ENCODE measurements around the gene INAVA.

Gene INAVA

GRCh38 chr1:200869753-200870391, 24.8 kb upstream of the INAVA start:
- no peak for TF ChIP-seq CTCF (IDR thresholded peaks at IDR 0.05; ENCODE audit: low read depth, low read length)
- no peak overlapping the region for H3K4me3 ChIP-seq (ENCODE audit: low read depth, low read length)

- TF ChIP-seq CTCF (IDR thresholded peaks at IDR 0.05; ENCODE audit: low read depth, low read length) = no peak
- no peak within 1 kb of the TSS for H3K4me3 ChIP-seq (ENCODE audit: low read depth, low read length)
These were observed 22.1 kb upstream of the INAVA start, which contains the start of gene GPR25 for GRCh38 chr1:200872446-200873115. Gene GPR25, plus strand, starts transcription at chr1:200872981. Its CDS starts 57 bp downstream, at chr1:200873038.

- no peak overlapping the region for H3K4me3 ChIP-seq (ENCODE audit: low read depth, low read length)
- TF ChIP-seq CTCF (IDR thresholded peaks at IDR 0.05; ENCODE audit: low read depth, low read length) = no peak
These were observed 21.5 kb upstream of the INAVA start for GRCh38 chr1:200873116-200873670.

- no peak overlapping the region for H3K4me3 ChIP-seq (ENCODE audit: low read depth, low read length)
- TF ChIP-seq CTCF (IDR thresholded peaks at IDR 0.05; ENCODE audit: low read depth, low read length) = no peak
These were observed 20.9 kb upstream of the INAVA start for GRCh38 chr1:200873671-200874397.

GRCh38 chr1:200874694-200875093, 20.0 kb upstream of the INAVA start:
- no peak for TF ChIP-seq CTCF (IDR thresholded peaks at IDR 0.05; ENCODE audit: low read depth, low read length)
- H3K4me3 ChIP-seq (ENCODE audit: low read depth, low read length) = no peak overlapping the region

GRCh38 chr1:200875416-200875815, 19.3 kb upstream of the INAVA start:
- no peak overlapping the region for H3K4me3 ChIP-seq (ENCODE audit: low read depth, low read length)
- no peak for TF ChIP-seq CTCF (IDR thresholded peaks at IDR 0.05; ENCODE audit: low read depth, low read length)
